Activated B cell treated with CpG ODN at 0.5 μM for 24 hours (primary cell): Measurements from ENCODE around the gene MTA2. TPM values are rescaled to one million over a fixed set of nuclear protein-coding genes. Genes with fewer than 3 reads are reported as not detected.

Experiments
- ATAC-seq: fragments of 200-7000 bp; cut with Tn5 transposase; one replicate; pipeline ENCODE4 v1.10.0; 2021; ENCODE audit warnings: low read depth, mild to moderate bottlenecking, moderate library complexity
- CTCF ChIA-PET: fragments of 350-600 bp; sonication (Branson Sonifier 250); formaldehyde crosslinking; loops from one replicate; lab custom pipeline; 2021; ENCODE audit warnings: antibody characterized with exemption; lab: Charles Lee
- POLR2A ChIA-PET: fragments of 350-600 bp; sonication (Branson Sonifier 250); formaldehyde crosslinking; loops from one replicate; lab custom pipeline; 2021; ENCODE audit warnings: antibody characterized with exemption; lab: Charles Lee
- DNase-seq: peaks from one replicate; pipeline ENCODE4 v3.0.0; 2022
- H3K27ac Mint-ChIP-seq: one replicate; pipeline ENCODE4 v1.8.0; 2020; ENCODE audit warnings: mixed read lengths
- H3K27me3 Mint-ChIP-seq: one replicate; pipeline ENCODE4 v1.8.0; 2021; ENCODE audit warnings: mixed read lengths
- H3K36me3 Mint-ChIP-seq: one replicate; pipeline ENCODE4 v1.8.0; 2021; ENCODE audit warnings: low read depth, mixed read lengths
- H3K4me1 Mint-ChIP-seq: one replicate; pipeline ENCODE4 v1.8.0; 2021; ENCODE audit warnings: mixed read lengths
- H3K4me3 Mint-ChIP-seq: one replicate; pipeline ENCODE4 v1.8.0; 2020; ENCODE audit warnings: mild to moderate bottlenecking, mixed read lengths
- H3K9me3 Mint-ChIP-seq: one replicate; pipeline ENCODE4 v1.8.0; 2020; ENCODE audit warnings: mixed read lengths
- intact Hi-C: fragments of 100-400 bp; cut with micrococcal nuclease; formaldehyde crosslinking; loops from one replicate; pipeline ENCODE4 v1.15.1; 2024
- total RNA-seq: library from RNA; stranded (reverse); gene quantifications from 2 replicates; pipeline ENCODE4 v1.2.3, GENCODE V29; 2022
- TF ChIP-seq, protein P1 (sequence below): fragments of 200-600 bp; IDR thresholded peaks from one replicate; pipeline ENCODE4 v1.8.0; 2022; ENCODE audit warnings: antibody characterized with exemption, mild to moderate bottlenecking

MTA2 gene
- total RNA-seq, 1 donor from 2014 or later = 175 TPM

DNA sequence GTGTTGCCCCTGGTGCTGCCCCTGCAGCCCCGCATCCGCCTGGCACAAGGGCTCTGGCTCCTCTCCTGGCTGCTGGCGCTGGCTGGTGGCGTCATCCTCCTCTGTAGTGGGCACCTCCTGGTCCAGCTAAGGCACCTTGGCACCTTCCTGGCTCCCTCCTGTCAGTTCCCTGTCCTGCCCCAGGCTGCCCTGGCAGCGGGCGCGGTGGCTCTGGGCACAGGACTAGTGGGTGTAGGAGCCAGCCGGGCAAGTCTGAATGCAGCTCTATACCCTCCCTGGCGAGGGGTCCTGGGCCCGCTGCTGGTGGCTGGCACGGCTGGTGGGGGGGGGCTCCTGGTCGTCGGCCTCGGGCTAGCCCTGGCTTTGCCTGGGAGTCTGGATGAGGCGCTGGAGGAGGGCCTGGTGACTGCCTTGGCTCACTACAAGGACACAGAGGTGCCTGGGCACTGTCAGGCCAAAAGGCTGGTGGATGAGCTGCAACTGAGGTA is 11.7 kb upstream of the MTA2 start:
- POLR2A ChIA-PET = interaction anchor here (0.7 to 5.8 kb wide), 12 partner anchors 8 to 268 kb away, joined by 3 to 63 read pairs (median 6); partner anchors contain the start of genes B3GAT3, C11orf98, CSKMT and EEF1G
- CTCF ChIA-PET = interaction anchor here (0.8 kb wide), 1 partner anchor 36 kb away, joined by 3 read pairs; no protein-coding TSS in a partner anchor

DNA sequence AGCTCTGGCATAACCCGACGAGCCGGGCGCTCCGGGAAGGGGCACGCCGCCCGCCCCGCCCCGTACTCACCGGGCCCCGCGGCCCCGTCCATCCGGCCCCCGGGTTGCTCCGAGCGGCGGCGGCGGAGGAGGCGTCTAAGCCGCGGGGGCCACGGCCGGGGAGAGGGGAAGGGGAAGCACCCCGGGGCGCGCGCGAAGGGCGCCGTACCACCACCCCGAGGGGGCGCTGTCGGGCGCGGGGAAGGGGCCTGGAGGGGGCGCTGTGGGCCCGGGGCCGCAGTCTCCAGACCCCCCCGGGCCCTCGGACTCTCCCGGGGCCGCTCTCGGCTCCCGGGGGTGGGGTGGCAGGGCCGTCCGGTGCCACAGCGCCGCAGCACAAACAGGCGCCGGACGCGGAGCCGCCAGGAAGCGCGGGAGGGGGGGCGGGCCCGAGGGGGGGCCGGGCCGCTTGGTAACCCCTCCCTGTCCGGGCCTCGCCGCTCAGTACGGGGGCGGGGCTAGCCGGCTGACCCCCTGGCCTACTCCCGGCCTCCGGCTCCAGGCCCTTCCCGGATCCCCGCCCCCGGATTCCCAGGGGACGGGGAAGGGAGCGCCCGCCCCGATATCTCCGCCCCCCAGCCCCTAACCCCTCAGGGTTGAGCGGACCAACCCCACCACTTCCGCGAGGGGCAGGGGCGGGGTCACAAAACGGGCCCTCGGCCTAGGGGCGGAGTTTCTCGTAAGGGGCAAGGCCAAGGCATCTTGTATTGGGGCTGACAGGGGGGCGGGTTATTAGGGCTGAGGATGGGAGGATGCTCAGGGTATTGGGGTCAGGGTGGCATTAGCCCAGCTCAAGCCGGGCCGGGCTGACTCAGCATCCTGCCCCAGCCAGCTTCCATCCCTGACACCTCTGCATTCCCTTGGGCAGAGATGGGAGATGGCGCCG is 11.0 kb upstream of the MTA2 start, which contains the start of the genes EML3 and ROM1:
Gene EML3, minus strand, starts transcription at position 410 of the 925 bp plus-strand sequence. Its CDS starts 318 bp downstream, at position 92.
Gene ROM1, plus strand, starts transcription at position 892 of the 925 bp plus-strand sequence. Its CDS starts 25 bp downstream, at position 917.
- H3K4me3 Mint-ChIP-seq = peak within 1 kb of the TSS; percentile 93
- H3K36me3 Mint-ChIP-seq = peaks cover 49% of the 10 kb centered on the region
- peak; percentile 95 for DNase-seq
- ChIA-PET POLR2A (interaction anchor here (0.7 to 5.8 kb wide), 20 partner anchors 9 to 269 kb away, joined by 3 to 63 read pairs (median 7); partner anchors contain the start of genes AHNAK, B3GAT3, C11orf98 and CSKMT), CTCF (interaction anchor here (0.8 to 2.2 kb wide), 6 partner anchors 9 to 188 kb away, joined by 3 to 20 read pairs (median 6); partner anchors contain the start of genes B3GAT3, C11orf98, CSKMT and MTA2)
- TF ChIP-seq, protein P1, sequence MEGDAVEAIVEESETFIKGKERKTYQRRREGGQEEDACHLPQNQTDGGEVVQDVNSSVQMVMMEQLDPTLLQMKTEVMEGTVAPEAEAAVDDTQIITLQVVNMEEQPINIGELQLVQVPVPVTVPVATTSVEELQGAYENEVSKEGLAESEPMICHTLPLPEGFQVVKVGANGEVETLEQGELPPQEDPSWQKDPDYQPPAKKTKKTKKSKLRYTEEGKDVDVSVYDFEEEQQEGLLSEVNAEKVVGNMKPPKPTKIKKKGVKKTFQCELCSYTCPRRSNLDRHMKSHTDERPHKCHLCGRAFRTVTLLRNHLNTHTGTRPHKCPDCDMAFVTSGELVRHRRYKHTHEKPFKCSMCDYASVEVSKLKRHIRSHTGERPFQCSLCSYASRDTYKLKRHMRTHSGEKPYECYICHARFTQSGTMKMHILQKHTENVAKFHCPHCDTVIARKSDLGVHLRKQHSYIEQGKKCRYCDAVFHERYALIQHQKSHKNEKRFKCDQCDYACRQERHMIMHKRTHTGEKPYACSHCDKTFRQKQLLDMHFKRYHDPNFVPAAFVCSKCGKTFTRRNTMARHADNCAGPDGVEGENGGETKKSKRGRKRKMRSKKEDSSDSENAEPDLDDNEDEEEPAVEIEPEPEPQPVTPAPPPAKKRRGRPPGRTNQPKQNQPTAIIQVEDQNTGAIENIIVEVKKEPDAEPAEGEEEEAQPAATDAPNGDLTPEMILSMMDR = peak; percentile 59
- no peaks in the 10 kb centered on the region for H3K9me3 Mint-ChIP-seq
- H3K4me1 Mint-ChIP-seq = peaks cover 27% of the 10 kb centered on the region
- peak within 1 kb of the TSS; percentile 95 for H3K27ac Mint-ChIP-seq
- H3K27me3 Mint-ChIP-seq = no peaks in the 10 kb centered on the region
- intact Hi-C loops = loop anchor here (1.0 to 5.0 kb wide), 11 partner anchors 10 to 230 kb away; partner anchors contain the start of genes C11orf98, CSKMT, GANAB and INTS5
- ATAC-seq = peak; percentile 82

More for the DNA sequence above, 11.7 kb upstream of the MTA2 start:
- peaks cover 22% of the 10 kb centered on the region for H3K4me1 Mint-ChIP-seq
- no peak for DNase-seq
- H3K36me3 Mint-ChIP-seq = peaks cover 42% of the 10 kb centered on the region
- no peaks in the 10 kb centered on the region for H3K9me3 Mint-ChIP-seq
- H3K27ac Mint-ChIP-seq = peak overlapping the region; percentile 66
- H3K4me3 Mint-ChIP-seq = no peak overlapping the region
- intact Hi-C loops = loop anchor here (1.0 to 5.0 kb wide), 4 partner anchors 33 to 229 kb away; partner anchors contain the start of gene GANAB
- no peak for ATAC-seq
- TF ChIP-seq, protein P1 = no peak
- no peaks in the 10 kb centered on the region for H3K27me3 Mint-ChIP-seq

DNA sequence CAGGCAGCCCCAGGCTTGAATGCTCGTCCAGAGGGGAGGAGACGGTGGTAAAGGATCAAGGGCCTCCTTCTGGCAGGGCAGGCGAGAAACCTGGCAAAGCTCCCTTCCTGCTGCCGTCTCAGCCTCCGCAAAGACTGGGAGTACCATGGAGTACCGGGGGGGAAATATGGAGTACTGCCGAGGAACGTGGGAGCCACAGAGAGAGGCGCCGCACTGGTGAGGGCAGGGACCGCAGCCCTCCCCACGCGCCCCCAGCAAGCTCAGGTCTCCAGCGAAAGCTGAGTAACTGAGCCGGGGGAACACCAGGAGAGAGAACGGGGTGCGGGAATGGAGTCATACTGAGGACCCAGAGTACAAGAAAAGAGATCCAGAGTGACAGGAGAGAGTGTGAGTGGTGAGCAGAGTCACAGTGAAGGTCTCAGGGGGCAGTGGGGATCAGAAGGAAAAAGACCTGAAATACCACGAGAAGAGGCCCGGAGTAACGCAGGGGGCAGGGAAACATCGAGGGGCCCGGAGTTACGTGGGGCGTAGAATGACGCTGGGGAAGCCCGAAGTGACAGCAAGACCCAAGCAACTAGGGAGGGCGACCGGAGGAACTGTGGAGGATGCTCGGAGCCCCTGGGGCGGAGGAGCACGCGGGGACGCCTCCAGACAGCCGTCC is 10.2 kb upstream of the MTA2 start:
- intact Hi-C loops = loop anchor here (1.0 to 5.0 kb wide), 10 partner anchors 10 to 230 kb away; partner anchors contain the start of genes C11orf98, CSKMT, GANAB and INTS5
- ChIA-PET POLR2A (interaction anchor here (0.5 to 5.8 kb wide), 18 partner anchors 9 to 230 kb away, joined by 3 to 63 read pairs (median 8); partner anchors contain the start of genes AHNAK, B3GAT3, C11orf98 and CSKMT), CTCF (interaction anchor here (1.1 to 2.2 kb wide), 5 partner anchors 10 to 187 kb away, joined by 4 to 20 read pairs (median 6); partner anchors contain the start of genes B3GAT3, C11orf98, CSKMT and MTA2)
- peaks cover 31% of the 10 kb centered on the region for H3K4me1 Mint-ChIP-seq
- H3K27me3 Mint-ChIP-seq = no peaks in the 10 kb centered on the region
- H3K9me3 Mint-ChIP-seq = no peaks in the 10 kb centered on the region
- no peak for DNase-seq
- TF ChIP-seq, protein P1 = no peak
- peak; percentile 29 for ATAC-seq
- H3K36me3 Mint-ChIP-seq = peaks cover 51% of the 10 kb centered on the region
- peak overlapping the region; percentile 93 for H3K4me3 Mint-ChIP-seq
- H3K27ac Mint-ChIP-seq = peak overlapping the region; percentile 95

DNA sequence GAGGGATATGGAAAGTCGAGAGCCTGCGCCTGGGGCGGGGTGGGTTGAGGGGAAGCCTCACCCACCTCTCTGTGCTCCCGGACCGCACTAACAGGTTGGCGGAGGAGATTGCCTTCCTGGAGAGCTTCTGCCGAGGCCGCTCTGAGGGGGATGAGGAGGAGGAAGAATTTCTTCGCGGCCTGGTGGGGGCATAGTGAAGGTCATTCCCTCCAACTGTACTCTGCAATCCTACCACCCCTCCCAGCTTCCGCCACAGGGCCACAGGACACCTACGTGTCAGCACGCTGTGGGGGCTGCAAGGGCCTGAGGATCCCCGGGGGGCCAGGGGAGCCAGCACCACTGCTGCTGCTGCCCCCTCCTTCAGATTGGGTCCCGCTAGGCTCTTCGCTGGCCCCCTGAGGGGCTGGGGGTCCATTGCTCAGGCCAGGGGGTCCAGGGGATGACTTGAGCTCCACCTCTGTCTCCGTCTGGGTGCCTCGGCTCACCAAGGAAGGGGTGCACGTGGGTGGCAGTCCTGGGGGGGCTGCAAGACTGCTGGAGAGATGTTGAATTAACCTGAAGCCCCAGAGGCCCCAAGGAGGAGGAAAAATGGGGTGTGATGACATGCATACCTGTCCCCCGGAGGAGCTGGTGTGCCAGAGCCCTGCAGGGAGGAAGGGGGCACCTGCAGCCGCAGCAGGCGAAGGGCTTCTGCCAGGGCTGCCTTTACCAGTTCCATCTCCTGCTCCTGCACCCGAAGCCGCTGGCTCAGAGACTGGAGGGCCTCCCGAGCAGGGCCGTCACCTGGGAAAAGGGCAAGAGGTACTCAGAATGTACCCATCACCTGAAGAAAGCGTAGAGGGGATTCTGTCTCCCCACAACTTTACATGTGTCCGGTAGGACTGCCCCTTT is 9.4 kb upstream of the MTA2 start:
- peaks cover 49% of the 10 kb centered on the region for H3K36me3 Mint-ChIP-seq
- peak overlapping the region; percentile 93 for H3K4me3 Mint-ChIP-seq
- no peaks in the 10 kb centered on the region for H3K27me3 Mint-ChIP-seq
- ChIA-PET CTCF (interaction anchor here (0.6 to 2.2 kb wide), 6 partner anchors 10 to 814 kb away, joined by 3 to 20 read pairs (median 6); partner anchors contain the start of genes B3GAT3, C11orf98, CSKMT and MTA2), POLR2A (interaction anchor here (0.5 to 5.8 kb wide), 20 partner anchors 8 to 230 kb away, joined by 3 to 63 read pairs (median 8); partner anchors contain the start of genes AHNAK, B3GAT3, C11orf98 and CSKMT)
- H3K9me3 Mint-ChIP-seq = no peaks in the 10 kb centered on the region
- TF ChIP-seq, protein P1 = no peak
- intact Hi-C loops = loop anchor here (5.0 kb wide), 1 partner anchor 231 kb away; no protein-coding TSS in a partner anchor
- H3K27ac Mint-ChIP-seq = peak overlapping the region; percentile 95
- peaks cover 31% of the 10 kb centered on the region for H3K4me1 Mint-ChIP-seq
- ATAC-seq (no peak), DNase-seq (no peak)
